GM12878 (cell line): ENCODE data around the gene PGAM2. TPM values are rescaled to one million over a fixed set of nuclear protein-coding genes. Genes with fewer than 3 reads are reported as not detected.
"Not testable (repeated sequence)": the region's sequence is repeated elsewhere in the genome, so short reads cannot be mapped to it uniquely, and the experiment has no call there.

Source experiments
- ATAC-seq: fragments of 200-7000 bp; cut with Tn5 transposase; 3 replicates; pipeline ENCODE4 v1.9.1; 2020; ENCODE audit warnings: mild to moderate bottlenecking, moderate library complexity
- BruUV-seq: library from RNA; stranded (reverse); fragments of 400-500 nt; replicated peaks from 2 replicates; lab custom pipeline; 2021; lab: Mats Ljungman, UMichigan
- CTCF ChIA-PET: fragments of 300-600 bp; sonication (Branson Sonifier 250); formaldehyde crosslinking; extraction: SDS; loops from one replicate; lab custom pipeline; 2021; ENCODE audit warnings: inconsistent platforms; lab: Yijun Ruan, JAX
- POLR2A ChIA-PET: fragments of 350-600 bp; formaldehyde crosslinking; extraction: SDS; loops from one replicate; lab custom pipeline; 2021; ENCODE audit warnings: inconsistent platforms; lab: Charles Lee
- RAD21 ChIA-PET: fragments of 300-600 bp; sonication (Branson Sonifier 250); formaldehyde crosslinking; loops from one replicate; lab custom pipeline; 2023; ENCODE audit warnings: antibody characterized with exemption; ENCODE audit not compliant: unreplicated experiment; lab: Charles Lee
- SMC1A ChIA-PET: fragments of 300-600 bp; sonication (Branson Sonifier 250); formaldehyde crosslinking; loops from one replicate; lab custom pipeline; 2023; ENCODE audit not compliant: unreplicated experiment, uncharacterized antibody; lab: Charles Lee
- DNase-seq: peaks from one replicate; pipeline ENCODE4 v3.0.0-alpha.2; 2011; ENCODE audit warnings: low read depth, low spot score
- FAIRE-seq: peaks from 3 replicates; lab custom pipeline; 2011; peaks lifted over from hg19 to GRCh38; lab: Jason Lieb, UNC
- H2AFZ ChIP-seq: 2 replicates; pipeline ENCODE4 v1.6.0; 2011; ENCODE audit warnings: low read depth, low read length, control low read depth; ENCODE audit not compliant: control insufficient read depth
- H3K27ac ChIP-seq: 2 replicates; pipeline ENCODE4 v1.5.1; 2011; ENCODE audit warnings: control low read depth; ENCODE audit not compliant: control insufficient read depth, insufficient read depth
- H3K27me3 ChIP-seq, 2 experiments: replicated peaks in 1 of 2; 2 replicates each; pipeline versions ENCODE4 v1.6.0 to v1.6.1; 2011; ENCODE audit warnings: low read length in 1 of 2; ENCODE audit not compliant: control insufficient read depth in 2 of 2, insufficient read depth in 2 of 2
- H3K36me3 ChIP-seq, 2 experiments: 2 replicates each; pipeline ENCODE4 v1.5.1; 2011; ENCODE audit warnings: low read length in 1 of 2; ENCODE audit not compliant: control insufficient read depth in 2 of 2, insufficient read depth in 2 of 2
- H3K4me1 ChIP-seq: 2 replicates; pipeline ENCODE4 v1.6.1; 2011; ENCODE audit warnings: mild to moderate bottlenecking, low read length, moderate library complexity, mixed read lengths; ENCODE audit not compliant: control insufficient read depth, insufficient read depth
- H3K4me2 ChIP-seq: 2 replicates; pipeline ENCODE4 v1.6.0; 2011; ENCODE audit warnings: control low read depth; ENCODE audit not compliant: control insufficient read depth, insufficient read depth
- H3K4me3 ChIP-seq: fragments of 200-600 bp; sonication (generic); 2 replicates; pipeline ENCODE4 v1.5.1; 2016
- H3K79me2 ChIP-seq: 2 replicates; pipeline ENCODE4 v1.6.0; 2011; ENCODE audit warnings: low read length; ENCODE audit not compliant: control insufficient read depth, insufficient read depth
- H3K9ac ChIP-seq: 2 replicates; pipeline ENCODE4 v1.8.0; 2011; ENCODE audit warnings: low read length, control low read depth, mixed read lengths; ENCODE audit not compliant: control insufficient read depth, insufficient read depth
- H3K9me3 ChIP-seq: replicated peaks from 3 replicates; pipeline ENCODE4 v1.5.1; 2011; ENCODE audit warnings: mild to moderate bottlenecking, low read length; ENCODE audit not compliant: control insufficient read depth, insufficient read depth
- H4K20me1 ChIP-seq: 2 replicates; pipeline ENCODE4 v1.6.0; 2011; ENCODE audit not compliant: control insufficient read depth, insufficient read depth
- CBFB ChIP-seq: IDR thresholded peaks from 2 replicates; pipeline ENCODE4 v1.6.1; 2016; ENCODE audit warnings: antibody characterized with exemption, low read depth
- CREM ChIP-seq: IDR thresholded peaks from 2 replicates; pipeline ENCODE4 v1.6.1; 2014; ENCODE audit warnings: antibody characterized with exemption, low read depth
- E2F8 ChIP-seq: fragments of 450-650 bp; IDR thresholded peaks from 2 replicates; pipeline ENCODE4 v1.6.1; 2018; ENCODE audit warnings: mild to moderate bottlenecking, low read depth, moderate library complexity; ENCODE audit not compliant: partially characterized antibody
- HDGF ChIP-seq: fragments of 450-650 bp; IDR thresholded peaks from 2 replicates; pipeline ENCODE4 v1.6.1; 2016; ENCODE audit warnings: antibody characterized with exemption
- RB1 ChIP-seq: fragments of 450-650 bp; formaldehyde crosslinking; IDR thresholded peaks from 2 replicates; pipeline ENCODE4 v1.6.1; 2017; ENCODE audit warnings: mild to moderate bottlenecking, borderline replicate concordance
- RELB ChIP-seq: fragments of 450-650 bp; IDR thresholded peaks from 2 replicates; pipeline ENCODE4 v1.6.1; 2017; ENCODE audit warnings: low read depth, mild to moderate bottlenecking, moderate library complexity
- REST ChIP-seq: IDR thresholded peaks from 2 replicates; pipeline ENCODE4 v1.6.1; 2012; ENCODE audit warnings: mild to moderate bottlenecking, low read depth, low read length
- RUNX3 ChIP-seq: IDR thresholded peaks from 2 replicates; pipeline ENCODE4 v1.6.1; 2012; ENCODE audit warnings: low read length, inconsistent platforms
- whole genome bisulfite sequencing: methylation state at CpG from one replicate; pipeline ENCODE4 v1.1.6; 2016; ENCODE audit warnings: low lambda C conversion rate; ENCODE audit not compliant: insufficient replicate concordance, insufficient coverage; ENCODE audit errors: missing lambda C conversion rate; 5-methylcytosine and 5-hydroxymethylcytosine counted together
- in situ Hi-C: fragments of 300-500 bp; cut with MboI; formaldehyde crosslinking; loops from 9 replicates; pipeline ENCODE4 v1.14.3; 2018; ENCODE audit warnings: mixed read lengths
- intact Hi-C: fragments of 100-400 bp; cut with micrococcal nuclease; formaldehyde crosslinking; loops from one replicate; pipeline ENCODE4 v1.14.2; 2022; ENCODE audit not compliant: unreplicated experiment
- polyA plus RNA-seq, 11 experiments: library from polyadenylated mRNA; depleted of rRNA in 4 of 11; unstranded in 6 of 11; stranded (reverse) in 5 of 11; fragments of >200 nt; fragmentation: Nextera tagmentation in 4 of 11; fragmentation: Illumina TruSeq in 1 of 11; extraction: Ambion mirVana in 4 of 11; extraction: Trizol in 1 of 11; gene quantifications; 1 replicate in 1 of 11; 2 replicates in 10 of 11; pipeline versions ENCODE4 v1.2.1 to v1.2.3, GENCODE V29; 2011 to 2016; ENCODE audit warnings: inconsistent platforms in 2 of 11, missing spikeins in 2 of 11, low read depth in 1 of 11
- total RNA-seq, 4 experiments: library from RNA; depleted of rRNA in 3 of 4; stranded (reverse); fragments of >200 nt in 3 of 4; fragmentation: Illumina TruSeq in 1 of 4; extraction: Trizol in 1 of 4; gene quantifications; 2 replicates each; pipeline versions ENCODE4 v1.2.1 to v1.2.3, GENCODE V29; 2013 to 2021

Gene PGAM2
- total and polyA plus RNA-seq, 10 of the 15 experiments (the other 5 are each of a cell fraction or from before 2014, with no cell fraction given) = not detected

GRCh38 chr7:44018857-44019807, 46.2 kb downstream of the PGAM2 start (continued):
- TF ChIP-seq E2F8 (peak; percentile 44), RB1 (peak; percentile 61; the same call in 1 of the 2 replicates), CBFB (peak; percentile 70; the same call in 1 of the 2 replicates), CREM (peak; percentile 37; the same call in 1 of the 2 replicates), RUNX3 (peak; percentile 53), REST (0 out of 2 replicates have a peak, but pooled peaks have one; percentile 23), HDGF (peak; percentile 75), RELB (peak; percentile 92)

- POLR2A ChIA-PET, H2AFZ ChIP-seq, H3K4me3 ChIP-seq, H3K4me1 ChIP-seq, H3K4me2 ChIP-seq, FAIRE-seq, ATAC-seq, H3K27ac ChIP-seq, RAD21 ChIA-PET, H3K9ac ChIP-seq, CTCF ChIA-PET, BruUV-seq, H3K27me3 ChIP-seq, H3K9me3 ChIP-seq, SMC1A ChIA-PET, in situ Hi-C loops, H3K36me3 ChIP-seq, DNase-seq, H4K20me1 ChIP-seq: not testable (repeated sequence)
- intact Hi-C loops = loop anchor here (10.0 kb wide), 1 partner anchor 480 kb away; the partner anchor contains the start of gene NUDCD3
- peaks cover 12% of the 10 kb centered on the region for H3K79me2 ChIP-seq
- WGBS = 100% methylated on average over 4 of the region's 12 CpGs
Observed at GRCh38 chr7:44015090-44015489, 50.3 kb downstream of the PGAM2 start.
